Measurements from ENCODE around the gene TSPAN18.

Gene TSPAN18

GRCh38 chr11:44823006-44823405, 96.2 kb downstream of the TSPAN18 start:
- DNase-seq (ENCODE audit: low read depth in 2 of 2): peak in 1 of 2 donors; percentile 2

DNA sequence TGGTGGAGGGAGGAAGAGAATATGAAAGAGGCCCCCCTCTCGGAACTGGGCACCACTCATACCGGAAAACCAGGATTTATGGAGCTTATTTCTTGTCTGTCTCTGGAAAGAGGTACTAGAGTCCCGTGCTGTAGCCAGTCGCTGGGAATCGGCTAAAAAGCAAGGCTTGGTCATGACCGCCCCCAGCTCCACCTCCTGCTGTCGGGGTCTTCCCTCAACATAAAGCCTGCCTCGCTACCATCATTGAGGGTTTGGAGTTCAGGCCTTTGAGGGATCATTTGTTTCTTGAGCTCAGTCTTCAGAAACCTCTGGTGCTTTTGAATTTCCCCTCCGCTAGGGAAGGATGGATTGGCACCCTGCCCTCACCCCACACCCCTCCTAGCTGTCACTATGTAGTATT, 97.1 kb downstream of the TSPAN18 start:
- no peak for DNase-seq (ENCODE audit: low read depth in 2 of 2)

DNA sequence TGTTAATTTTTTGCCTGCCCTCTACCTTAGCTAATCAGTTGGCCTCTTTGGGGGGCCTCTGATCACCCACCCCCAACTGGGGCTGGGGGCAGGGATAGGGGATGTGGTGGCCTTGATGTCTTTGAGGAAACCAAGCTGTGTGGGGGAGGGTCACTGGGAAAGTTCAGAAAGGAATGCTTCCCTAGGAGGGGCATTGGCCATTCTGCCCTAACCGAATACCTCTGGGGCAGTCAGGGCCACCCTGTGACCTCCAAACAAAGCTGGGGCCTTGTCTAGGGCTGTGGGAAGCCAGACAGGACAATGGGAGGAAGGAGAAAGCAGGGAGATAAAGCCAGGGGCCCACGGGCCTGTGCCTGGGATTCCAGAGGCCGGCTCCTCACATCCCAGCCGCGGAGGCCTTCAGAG, 97.5 kb downstream of the TSPAN18 start:
- no peak for DNase-seq (ENCODE audit: low read depth in 2 of 2)

DNA sequence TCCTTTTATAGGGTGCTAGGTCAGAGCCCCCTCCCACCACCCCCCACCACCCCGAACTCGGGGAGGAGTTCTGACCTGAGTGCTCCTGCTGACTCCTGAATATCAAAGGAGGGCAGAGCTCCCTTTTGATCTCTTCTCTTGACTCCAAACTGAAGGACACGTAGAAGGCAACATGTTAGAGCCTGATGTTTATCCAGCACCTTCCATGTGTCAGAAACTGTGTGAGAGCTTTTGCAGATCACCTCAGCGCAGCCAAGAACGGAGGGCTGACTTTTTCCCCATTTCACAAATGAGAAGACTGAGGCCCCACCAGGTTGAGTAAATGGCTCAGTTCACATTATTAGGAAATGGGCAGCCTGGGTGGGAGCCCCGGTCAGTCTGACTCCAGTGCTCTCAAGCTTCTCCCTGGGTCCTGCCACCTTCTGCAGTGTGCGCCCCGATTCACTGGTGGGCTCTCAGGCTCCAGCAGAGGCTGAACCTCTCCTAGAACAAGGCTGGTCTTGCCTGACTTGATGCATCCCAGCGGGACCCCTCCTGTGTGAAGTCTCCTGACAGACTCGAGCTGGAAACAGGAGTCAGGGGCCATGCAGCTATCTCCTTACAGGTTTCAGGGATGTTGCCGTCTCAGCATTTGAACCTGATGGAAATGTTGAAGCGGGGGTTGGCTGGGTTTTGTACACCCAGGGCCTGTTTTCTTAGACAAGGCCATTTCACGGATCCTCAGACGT, 98.5 kb downstream of the TSPAN18 start:
- no peak for DNase-seq (ENCODE audit: low read depth in 2 of 2)

DNA sequence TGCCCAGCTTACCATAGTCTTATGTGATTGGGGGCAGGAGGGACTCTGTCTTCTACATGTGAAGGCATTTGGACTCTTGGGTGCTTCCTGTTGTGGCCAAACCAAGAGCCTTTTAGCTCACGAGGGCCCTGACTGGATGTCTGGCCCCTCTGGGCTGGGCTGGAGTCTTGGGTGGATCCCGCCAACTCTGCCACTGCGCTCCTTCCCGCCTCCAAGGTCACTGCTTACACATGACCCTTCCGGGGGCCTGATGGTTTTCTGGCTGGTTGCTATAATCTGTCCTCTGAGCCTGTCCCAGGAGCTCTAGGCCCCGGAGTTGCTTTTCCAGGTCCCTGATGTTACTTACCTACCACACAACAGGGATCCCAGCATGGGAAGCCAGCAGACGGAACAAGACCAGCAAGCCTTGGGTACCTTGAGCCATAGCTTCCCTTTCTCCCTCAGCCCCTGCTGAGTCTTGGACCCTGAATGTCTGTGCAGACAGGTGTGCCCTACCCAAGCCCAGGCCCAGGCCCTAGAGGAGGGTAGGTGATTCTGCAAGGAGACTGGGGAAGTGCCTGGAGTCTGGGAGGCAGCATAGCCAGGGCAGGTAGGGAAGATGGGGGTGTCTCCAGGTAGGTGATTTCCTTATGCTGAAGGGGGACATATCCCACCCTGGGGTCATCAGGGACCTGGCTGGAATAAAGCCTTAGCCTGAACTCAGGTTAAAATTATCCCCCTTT, 100.3 kb downstream of the TSPAN18 start:
- no peak for DNase-seq (ENCODE audit: low read depth in 2 of 2)

DNA sequence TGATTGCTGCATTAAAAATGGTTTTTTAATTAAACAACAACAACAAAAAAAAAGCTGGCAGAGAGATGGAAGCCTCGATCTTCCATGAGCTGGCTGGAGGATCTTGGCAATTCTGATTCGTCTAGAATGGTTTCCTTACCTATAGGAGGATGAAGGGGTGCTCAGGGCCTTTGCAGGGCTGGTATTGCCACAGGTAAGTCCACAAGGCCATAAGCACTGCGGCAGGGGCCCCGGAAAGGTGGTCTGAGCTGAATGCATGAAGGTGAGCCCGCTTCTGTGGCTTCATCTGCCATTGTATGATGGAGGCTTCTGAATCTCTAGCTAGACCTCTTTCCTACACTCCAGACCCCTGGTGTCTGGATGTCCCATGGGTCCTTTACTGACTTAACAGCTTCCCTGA, 101.5 kb downstream of the TSPAN18 start:
- DNase-seq (ENCODE audit: low read depth in 2 of 2): no peak

GRCh38 chr11:44829838-44830237, 103.1 kb downstream of the TSPAN18 start:
- no peak for DNase-seq (ENCODE audit: low read depth in 2 of 2)

GRCh38 chr11:44831605-44832394, 105.0 kb downstream of the TSPAN18 start:
- DNase-seq (ENCODE audit: low read depth in 2 of 2): no peak

- no peak for DNase-seq (ENCODE audit: low read depth in 2 of 2)
These were observed 105.7 kb downstream of the TSPAN18 start for GRCh38 chr11:44832452-44832851.

DNA sequence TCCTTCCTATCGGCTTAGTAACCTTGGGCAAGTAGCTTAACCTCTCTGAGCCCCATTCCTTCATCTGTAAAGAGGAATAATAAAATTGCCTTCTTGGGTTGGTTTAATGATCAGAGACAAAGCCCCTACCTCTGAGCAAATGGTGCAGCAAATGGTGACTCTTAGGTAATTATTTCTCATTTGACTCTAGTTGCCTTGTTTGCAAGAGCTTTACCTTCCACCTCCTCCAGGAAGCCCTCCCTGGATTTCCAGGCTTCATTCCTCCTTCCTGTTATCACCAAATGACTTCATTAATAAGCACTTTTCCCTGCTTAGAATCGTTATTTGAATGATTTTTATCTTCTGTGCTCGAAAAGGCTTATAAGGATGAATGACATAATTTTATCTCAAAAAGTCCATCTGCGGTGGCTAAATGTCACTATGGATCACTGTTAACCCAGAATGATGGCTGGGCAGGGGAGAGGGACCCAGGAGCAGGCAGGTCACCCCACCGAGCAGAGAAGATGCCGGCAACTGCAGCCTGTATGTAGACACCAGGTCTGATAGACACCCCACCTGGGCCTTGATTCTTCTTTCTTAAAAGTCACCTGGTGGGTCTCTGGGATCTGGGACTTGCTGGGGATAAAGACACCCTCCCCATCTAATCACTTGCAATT, 106.6 kb downstream of the TSPAN18 start:
- DNase-seq (ENCODE audit: low read depth in 2 of 2): no peak

- DNase-seq (ENCODE audit: low read depth in 2 of 2): no peak
These were observed 107.2 kb downstream of the TSPAN18 start for GRCh38 chr11:44833877-44834452.

GRCh38 chr11:44834846-44835245, 108.1 kb downstream of the TSPAN18 start:
- no peak for DNase-seq (ENCODE audit: low read depth in 2 of 2)

GRCh38 chr11:44835296-44835695, 108.5 kb downstream of the TSPAN18 start:
- no peak for DNase-seq (ENCODE audit: low read depth in 2 of 2)

DNA sequence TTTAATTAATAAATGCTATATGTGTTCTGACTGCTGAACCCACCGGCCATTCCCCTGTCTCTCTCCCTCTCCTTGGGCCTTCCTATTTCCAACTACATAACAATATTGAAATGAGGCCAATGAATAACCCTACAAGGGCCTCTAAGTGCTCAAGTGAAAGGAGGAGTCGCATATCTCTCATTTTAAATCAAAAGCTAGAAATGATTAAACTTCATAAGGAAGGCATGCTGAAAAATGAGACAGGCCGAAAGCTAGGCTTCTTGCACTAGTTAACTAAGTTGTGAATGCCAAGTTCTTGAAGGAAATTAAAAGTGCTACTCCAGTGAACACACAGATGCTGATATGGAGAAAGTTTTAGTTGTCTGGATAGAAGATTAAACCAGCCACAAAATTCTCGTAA, 109.2 kb downstream of the TSPAN18 start:
- no peak for DNase-seq (ENCODE audit: low read depth in 2 of 2)

- DNase-seq (ENCODE audit: low read depth in 2 of 2): no peak
These were observed 110.9 kb downstream of the TSPAN18 start for GRCh38 chr11:44837661-44838060.

DNA sequence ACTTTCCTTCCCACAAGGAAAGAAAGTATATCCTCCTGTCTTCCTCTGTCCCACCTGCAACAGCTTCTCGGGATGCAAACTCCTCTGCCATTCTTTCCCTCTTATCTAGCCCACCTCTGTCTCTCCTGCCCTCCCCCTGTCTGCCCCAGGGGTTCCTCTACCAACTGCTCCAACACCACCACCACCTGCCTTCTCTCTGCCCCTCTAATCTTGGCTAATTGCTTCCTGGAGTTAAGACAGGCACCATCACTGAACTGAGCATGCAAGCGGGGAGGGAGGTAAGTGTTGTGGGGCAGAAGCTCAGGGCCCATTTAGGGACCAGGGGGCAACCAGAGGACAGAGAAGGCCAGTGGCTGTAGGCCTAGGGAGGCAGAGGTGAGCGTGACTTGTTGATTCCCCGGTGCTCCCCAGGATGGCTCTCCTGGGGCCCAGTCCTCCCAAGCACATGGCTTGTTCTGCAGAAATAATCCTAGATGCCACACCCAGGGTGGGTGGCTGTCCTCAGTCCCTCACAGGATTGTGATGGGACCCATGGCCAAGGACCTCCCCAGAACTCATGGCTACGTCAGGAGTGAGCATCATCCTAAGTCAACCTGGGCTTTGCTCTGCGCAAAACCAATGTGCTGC, 112.8 kb downstream of the TSPAN18 start:
- no peak for DNase-seq (ENCODE audit: low read depth in 2 of 2)

- no peak for DNase-seq (ENCODE audit: low read depth in 2 of 2)
These were observed 113.3 kb downstream of the TSPAN18 start for GRCh38 chr11:44840085-44840478.

DNA sequence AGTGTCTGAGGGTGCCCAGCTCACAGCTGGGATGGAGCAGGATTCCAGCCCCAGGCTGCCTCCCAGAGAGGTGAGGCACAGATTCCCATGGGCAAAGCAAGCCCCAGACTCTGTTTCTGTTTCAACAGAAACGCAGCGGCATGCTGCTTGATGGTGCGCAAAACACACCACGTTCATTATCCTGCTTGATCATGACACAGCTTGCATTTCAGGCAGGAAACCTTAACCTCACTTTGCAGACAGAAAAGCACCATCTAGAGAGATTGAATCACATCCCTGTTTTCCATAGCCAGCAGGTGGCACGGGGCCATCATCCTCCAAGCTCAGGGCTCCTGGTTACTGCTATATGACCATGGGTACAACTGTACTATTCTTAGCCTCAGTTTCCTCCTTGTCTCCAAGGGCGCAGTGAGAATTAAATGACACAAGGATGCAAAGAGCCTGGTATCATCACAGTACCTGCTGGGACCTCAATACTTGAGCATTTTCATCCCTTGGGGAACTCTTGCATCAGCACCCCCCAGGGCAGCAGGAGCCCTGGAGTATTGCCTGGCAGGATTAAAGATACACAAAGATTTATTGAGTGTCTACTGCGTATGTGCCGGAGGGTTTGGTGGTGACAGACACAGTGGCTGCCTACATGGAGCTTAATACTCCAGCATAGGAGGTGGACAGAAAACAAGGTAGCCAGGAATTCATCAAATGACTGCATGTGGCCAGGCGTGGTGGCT, 113.9 kb downstream of the TSPAN18 start:
- no peak for DNase-seq (ENCODE audit: low read depth in 2 of 2)

GRCh38 chr11:44842220-44842619, 115.5 kb downstream of the TSPAN18 start:
- DNase-seq (ENCODE audit: low read depth in 2 of 2): no peak

GRCh38 chr11:44846852-44847251, 120.1 kb downstream of the TSPAN18 start:
- DNase-seq (ENCODE audit: low read depth in 2 of 2): no peak

DNA sequence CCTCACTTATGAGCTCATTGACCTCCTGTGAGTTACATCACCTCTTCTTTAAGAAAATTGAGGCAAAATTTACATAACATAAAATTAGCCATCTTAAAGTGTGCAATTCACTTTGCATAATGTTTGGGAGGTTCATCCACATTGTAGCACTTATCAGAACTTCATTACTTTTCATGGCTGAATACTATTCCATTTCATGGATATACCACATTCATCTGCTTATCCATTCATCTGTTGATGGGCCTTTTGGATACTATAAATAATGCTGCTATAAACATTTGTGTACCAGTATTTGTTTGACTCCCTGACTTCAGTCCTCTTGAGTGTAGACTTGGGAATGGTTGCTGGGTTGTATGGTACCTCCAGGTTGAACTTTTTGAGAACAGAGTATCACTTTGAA, 120.6 kb downstream of the TSPAN18 start:
- no peak for DNase-seq (ENCODE audit: low read depth in 2 of 2)
